SU-DHL-6 (cell line): ENCODE data around the gene UGT1A4.

ENCODE experiments used
- H2AFZ ChIP-seq: fragments of 200-600 bp; sonication (generic); 2 replicates; pipeline ENCODE4 v1.6.1; 2014; ENCODE audit warnings: low read depth, mild to moderate bottlenecking, moderate library complexity, mixed read lengths, antibody characterized with exemption, low read length; ENCODE audit not compliant: severe bottlenecking
- H3F3A ChIP-seq: fragments of 200-600 bp; shearing (Covaris generic); 2 replicates; pipeline ENCODE4 v1.6.0; 2016; ENCODE audit warnings: antibody characterized with exemption, mild to moderate bottlenecking; ENCODE audit not compliant: insufficient read depth
- H3K27ac ChIP-seq: fragments of 200-600 bp; sonication (generic); 2 replicates; pipeline ENCODE4 v1.5.1; 2016; ENCODE audit warnings: low read depth, mild to moderate bottlenecking, low read length, moderate library complexity, mixed read lengths
- H3K27me3 ChIP-seq: fragments of 200-600 bp; sonication (generic), shearing (Covaris generic); 2 replicates; pipeline ENCODE4 v1.6.0; 2014; ENCODE audit warnings: mild to moderate bottlenecking, low read length
- H3K36me3 ChIP-seq: fragments of 200-600 bp; sonication (generic); 2 replicates; pipeline ENCODE4 v1.6.1; 2014; ENCODE audit warnings: mild to moderate bottlenecking, low read length, mixed read lengths
- H3K4me2 ChIP-seq: fragments of 300-600, 200-600 bp; shearing (Covaris generic), sonication (generic); 2 replicates; pipeline ENCODE4 v1.6.0; 2014; ENCODE audit warnings: low read length, low read depth, mild to moderate bottlenecking; ENCODE audit not compliant: poor library complexity, severe bottlenecking
- H3K4me3 ChIP-seq: fragments of 200-600 bp; sonication (generic); 2 replicates; pipeline ENCODE4 v1.5.1; 2014; ENCODE audit warnings: antibody characterized with exemption, low read length, mild to moderate bottlenecking, mixed read lengths; ENCODE audit not compliant: insufficient read depth, poor library complexity, severe bottlenecking
- H3K79me2 ChIP-seq: fragments of 200-600 bp; sonication (generic); 2 replicates; pipeline ENCODE4 v1.6.1; 2014; ENCODE audit warnings: mild to moderate bottlenecking, low read length, moderate library complexity; ENCODE audit not compliant: insufficient read depth
- H3K9ac ChIP-seq: fragments of 200-600 bp; sonication (generic); 2 replicates; pipeline ENCODE4 v1.7.0; 2014; ENCODE audit warnings: mild to moderate bottlenecking, low read length
- H3K9me2 ChIP-seq: fragments of 200-600 bp; sonication (generic); replicated peaks from 2 replicates; pipeline ENCODE4 v1.6.1; 2014; ENCODE audit warnings: low read length; ENCODE audit not compliant: insufficient read depth
- H3K9me3 ChIP-seq: fragments of 200-600 bp; sonication (generic); 2 replicates; pipeline ENCODE4 v1.6.1; 2014; ENCODE audit warnings: low read length, mixed read lengths; ENCODE audit not compliant: insufficient read depth
- H4K20me1 ChIP-seq: fragments of 200-600 bp; sonication (generic); 2 replicates; pipeline ENCODE4 v1.6.1; 2014; ENCODE audit warnings: low read depth, mild to moderate bottlenecking, antibody characterized with exemption, low read length, moderate library complexity, mixed read lengths
- EZH2phosphoT487 ChIP-seq: fragments of 200-600 bp; sonication (generic), shearing (Covaris generic); conservative IDR thresholded peaks from 2 replicates; pipeline ENCODE4 v1.6.1; 2018; ENCODE audit warnings: mild to moderate bottlenecking, antibody characterized with exemption, low read length, moderate library complexity, mixed read lengths
- TF ChIP-seq, protein P1 (sequence below): fragments of 200-600 bp; sonication (generic); IDR thresholded peaks from one replicate; pipeline ENCODE4 v1.5.1; 2017; ENCODE audit warnings: antibody characterized with exemption, mild to moderate bottlenecking, low read length, moderate library complexity; ENCODE audit not compliant: insufficient read depth, poor library complexity, severe bottlenecking

Gene UGT1A4

DNA sequence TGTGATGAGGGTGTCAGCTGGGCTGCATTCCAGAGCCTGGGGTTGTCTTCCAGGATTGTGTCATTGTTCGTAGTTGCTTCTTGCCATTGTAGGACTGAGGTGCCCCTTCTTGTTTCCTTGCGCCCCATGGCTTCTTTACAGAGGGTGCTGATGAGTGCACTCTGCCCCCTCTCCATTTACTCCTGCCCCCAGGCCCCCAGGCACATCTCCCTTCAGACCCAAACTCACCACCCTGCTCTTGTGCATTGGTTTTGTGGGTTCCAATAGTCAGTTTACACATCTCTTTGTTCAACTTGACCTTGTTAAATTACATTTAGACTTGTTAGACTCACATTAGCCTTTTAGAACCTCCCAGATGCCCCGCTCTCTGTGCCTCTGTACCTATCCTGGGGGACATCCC, 102.7 kb downstream of the UGT1A4 start:
- H3K27ac ChIP-seq, result no peak overlapping the region
- H4K20me1 ChIP-seq, result no peaks in the 10 kb centered on the region
- H3K27me3 ChIP-seq, result no peaks in the 10 kb centered on the region

DNA sequence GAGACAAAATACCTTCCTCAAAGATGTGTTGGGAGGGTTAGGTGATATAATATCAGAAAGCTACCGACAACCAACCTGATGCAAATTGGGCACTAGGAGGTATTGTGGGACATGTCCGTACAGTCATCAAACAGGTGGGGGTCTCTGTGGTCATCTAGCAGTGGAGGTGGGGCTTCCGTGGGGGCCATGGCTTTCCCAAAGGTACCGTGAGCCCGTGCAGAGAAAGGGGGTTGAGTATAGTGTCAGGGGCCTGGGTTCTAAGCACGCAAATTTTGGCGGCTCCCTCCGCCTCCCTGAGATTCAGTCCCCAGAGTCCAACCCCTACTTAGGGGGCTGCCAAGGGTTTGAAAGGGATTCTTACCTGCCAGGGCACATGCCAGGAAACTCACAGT, 103.2 kb downstream of the UGT1A4 start:
- H2AFZ ChIP-seq, result no peak overlapping the region
- no peak for TF ChIP-seq EZH2phosphoT487
- TF ChIP-seq, protein P1, sequence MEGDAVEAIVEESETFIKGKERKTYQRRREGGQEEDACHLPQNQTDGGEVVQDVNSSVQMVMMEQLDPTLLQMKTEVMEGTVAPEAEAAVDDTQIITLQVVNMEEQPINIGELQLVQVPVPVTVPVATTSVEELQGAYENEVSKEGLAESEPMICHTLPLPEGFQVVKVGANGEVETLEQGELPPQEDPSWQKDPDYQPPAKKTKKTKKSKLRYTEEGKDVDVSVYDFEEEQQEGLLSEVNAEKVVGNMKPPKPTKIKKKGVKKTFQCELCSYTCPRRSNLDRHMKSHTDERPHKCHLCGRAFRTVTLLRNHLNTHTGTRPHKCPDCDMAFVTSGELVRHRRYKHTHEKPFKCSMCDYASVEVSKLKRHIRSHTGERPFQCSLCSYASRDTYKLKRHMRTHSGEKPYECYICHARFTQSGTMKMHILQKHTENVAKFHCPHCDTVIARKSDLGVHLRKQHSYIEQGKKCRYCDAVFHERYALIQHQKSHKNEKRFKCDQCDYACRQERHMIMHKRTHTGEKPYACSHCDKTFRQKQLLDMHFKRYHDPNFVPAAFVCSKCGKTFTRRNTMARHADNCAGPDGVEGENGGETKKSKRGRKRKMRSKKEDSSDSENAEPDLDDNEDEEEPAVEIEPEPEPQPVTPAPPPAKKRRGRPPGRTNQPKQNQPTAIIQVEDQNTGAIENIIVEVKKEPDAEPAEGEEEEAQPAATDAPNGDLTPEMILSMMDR, result no peak

More for the DNA sequence above, 102.7 kb downstream of the UGT1A4 start:
- Histone ChIP-seq H3K9me2 (no peaks in the 10 kb centered on the region), H3K9me3 (no peaks in the 10 kb centered on the region), H3K36me3 (no peaks in the 10 kb centered on the region), H3K4me2 (no peak overlapping the region), H3K4me3 (no peak overlapping the region), H3F3A (no peaks in the 10 kb centered on the region), H2AFZ (no peak overlapping the region), H3K9ac (no peak overlapping the region), H3K79me2 (no peaks in the 10 kb centered on the region)
- TF ChIP-seq, protein P1, result no peak

DNA sequence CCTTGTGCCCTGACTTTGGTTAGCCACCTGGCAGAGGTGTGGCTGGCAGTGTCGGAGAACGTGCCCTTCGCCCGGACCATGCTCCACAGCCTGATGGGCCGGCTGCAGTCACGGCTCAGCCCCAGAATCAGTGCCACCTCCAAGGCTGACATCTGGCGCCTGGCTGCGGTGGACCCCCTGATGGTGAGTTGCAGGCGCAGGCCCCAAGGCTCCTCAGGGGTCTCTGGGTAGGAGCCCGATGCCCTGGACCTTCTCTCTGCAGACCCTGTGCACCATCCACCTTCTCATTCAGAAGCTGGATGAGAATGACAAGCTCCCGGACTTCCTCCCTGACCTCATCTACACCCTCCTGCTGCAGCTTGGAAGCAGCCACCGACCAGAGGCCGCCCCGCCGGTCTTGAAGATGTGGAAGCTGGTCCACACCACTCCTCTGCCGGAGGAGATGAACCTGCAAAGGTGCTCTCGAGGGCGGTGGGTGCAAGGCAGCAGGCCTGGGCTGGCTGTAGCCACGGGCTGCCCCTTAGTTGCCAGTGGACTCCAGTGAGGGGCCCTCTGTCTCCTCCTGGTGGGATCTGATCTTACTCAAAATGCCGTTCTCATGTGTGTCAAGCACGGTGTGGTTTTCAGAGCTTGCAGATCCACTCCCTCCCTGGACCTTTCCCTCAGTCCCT, 103.7 kb downstream of the UGT1A4 start:
- H3F3A ChIP-seq, result no peaks in the 10 kb centered on the region
- no peaks in the 10 kb centered on the region for H3K79me2 ChIP-seq
- H3K27me3 ChIP-seq, result no peaks in the 10 kb centered on the region
- no peaks in the 10 kb centered on the region for H3K36me3 ChIP-seq
- H3K4me2 ChIP-seq, result no peak overlapping the region
- TF ChIP-seq, protein P1, result no peak
- no peak for TF ChIP-seq EZH2phosphoT487
- no peak overlapping the region for H3K27ac ChIP-seq
- H3K9me2 ChIP-seq, result no peaks in the 10 kb centered on the region
- no peak overlapping the region for H3K9ac ChIP-seq
- H3K9me3 ChIP-seq, result no peaks in the 10 kb centered on the region
- H2AFZ ChIP-seq, result no peak overlapping the region
- no peaks in the 10 kb centered on the region for H4K20me1 ChIP-seq
- no peak overlapping the region for H3K4me3 ChIP-seq

More for the DNA sequence above, 103.2 kb downstream of the UGT1A4 start:
- H3K4me2 ChIP-seq, result no peak overlapping the region
- H4K20me1 ChIP-seq, result no peaks in the 10 kb centered on the region
- H3K9me3 ChIP-seq, result no peaks in the 10 kb centered on the region
- no peaks in the 10 kb centered on the region for H3K27me3 ChIP-seq
- no peaks in the 10 kb centered on the region for H3F3A ChIP-seq
- no peak overlapping the region for H3K4me3 ChIP-seq
- no peaks in the 10 kb centered on the region for H3K9me2 ChIP-seq
- no peak overlapping the region for H3K27ac ChIP-seq
- H3K79me2 ChIP-seq, result no peaks in the 10 kb centered on the region
- no peak overlapping the region for H3K9ac ChIP-seq
- H3K36me3 ChIP-seq, result no peaks in the 10 kb centered on the region
